ENCODE measurements around the gene KATNBL1. TPM values are rescaled to one million over a fixed set of nuclear protein-coding genes. Genes with fewer than 3 reads are reported as not detected.
A peak's percentile ranks its signal among the peaks of the same experiment; 100 is the strongest.

Gene KATNBL1
- total RNA-seq, 1 experiment from 2014 or later = 46.8 TPM

DNA sequence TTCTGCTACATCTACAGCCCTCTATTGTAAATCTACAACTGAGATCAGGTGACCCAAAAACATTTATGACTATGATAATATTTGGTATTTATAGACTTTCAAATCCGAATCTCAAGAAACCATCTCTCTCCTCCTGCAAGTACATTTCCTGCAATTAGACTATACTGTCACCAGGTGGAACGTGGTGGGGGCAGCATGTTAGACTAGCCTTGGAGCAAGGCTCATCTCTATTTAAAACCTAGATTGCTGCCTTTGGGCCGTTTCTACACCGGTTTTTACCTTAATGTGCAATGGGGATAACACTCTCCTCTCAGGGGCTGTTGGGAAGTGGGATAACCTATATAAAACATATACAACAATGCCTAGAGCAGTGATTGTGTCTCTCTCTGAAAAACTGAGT is 3.8 kb upstream of the KATNBL1 start:
- Mint-ChIP-seq H3K27ac (peak overlapping the region; percentile 96 to 99 (median 98); a peak in 6 of 7 replicates), H3K4me3 (peak overlapping the region; percentile 39 to 74; a peak in 4 of 5 replicates), H3K9me3 (no peaks in the 10 kb centered on the region), H3K27me3 (ENCODE audit: low read depth) (no peaks in the 10 kb centered on the region; the same call in 1 of the 2 replicates), H3K36me3 (ENCODE audit: insufficient read depth in 1 of 3, low read depth in 3 of 3) (no peaks in the 10 kb centered on the region; a peak in 1 of 7 replicates), H3K4me1 (peaks cover 37 to 46% of the 10 kb centered on the region in 2 experiments)
- H3K14ac ChIP-seq (ENCODE audit: insufficient read depth, low read length) = no peak overlapping the region
- no peak overlapping the region for H3K4ac ChIP-seq (ENCODE audit: low read depth, low read length)
- H2AK5ac ChIP-seq (ENCODE audit: insufficient read length, low read length) = no peak overlapping the region
- no peak overlapping the region for H3K56ac ChIP-seq (ENCODE audit: insufficient read length, low read depth, low read length)
- no peak overlapping the region for H3K18ac ChIP-seq (ENCODE audit: insufficient read length, low read depth, low read length)
- H2BK5ac ChIP-seq (ENCODE audit: insufficient read length, low read length) = no peak overlapping the region
- no peaks in the 10 kb centered on the region for H4K20me1 ChIP-seq (ENCODE audit: control insufficient read depth, insufficient read depth, insufficient read length)
- WGBS (ENCODE audit: extremely low coverage, insufficient read length, low lambda C conversion rate) = no CpG with 5 or more reads among the region's 4 CpGs
- no peak overlapping the region for H3K27ac ChIP-seq (ENCODE audit: insufficient read length, low read depth, low read length)
- H2BK15ac ChIP-seq (ENCODE audit: low read depth, low read length) = no peak overlapping the region
- H3K9ac ChIP-seq (ENCODE audit: extremely low read depth, insufficient read length, low read length) = no peak overlapping the region
- H2BK20ac ChIP-seq (ENCODE audit: low read depth, low read length, poor library complexity, severe bottlenecking) = no peak overlapping the region
- DNase-seq = no peak
- peaks cover 17% of the 10 kb centered on the region; the same call in 1 of the 2 replicates for H3K4me1 ChIP-seq (ENCODE audit: insufficient read depth, low read length)
- H2BK120ac ChIP-seq (ENCODE audit: low read depth, low read length, poor library complexity, severe bottlenecking) = no peak overlapping the region
- H2AFZ ChIP-seq (ENCODE audit: low read length) = no peak overlapping the region
- H4K91ac ChIP-seq (ENCODE audit: insufficient read length, low read depth, low read length) = no peak overlapping the region
- no peak overlapping the region for H3K23ac ChIP-seq (ENCODE audit: insufficient read length, low read depth, low read length)
- peaks cover 2% of the 10 kb centered on the region for H3K23me2 ChIP-seq (ENCODE audit: insufficient read length, low read depth, low read length, poor library complexity, severe bottlenecking)
- TF ChIP-seq, protein P1, sequence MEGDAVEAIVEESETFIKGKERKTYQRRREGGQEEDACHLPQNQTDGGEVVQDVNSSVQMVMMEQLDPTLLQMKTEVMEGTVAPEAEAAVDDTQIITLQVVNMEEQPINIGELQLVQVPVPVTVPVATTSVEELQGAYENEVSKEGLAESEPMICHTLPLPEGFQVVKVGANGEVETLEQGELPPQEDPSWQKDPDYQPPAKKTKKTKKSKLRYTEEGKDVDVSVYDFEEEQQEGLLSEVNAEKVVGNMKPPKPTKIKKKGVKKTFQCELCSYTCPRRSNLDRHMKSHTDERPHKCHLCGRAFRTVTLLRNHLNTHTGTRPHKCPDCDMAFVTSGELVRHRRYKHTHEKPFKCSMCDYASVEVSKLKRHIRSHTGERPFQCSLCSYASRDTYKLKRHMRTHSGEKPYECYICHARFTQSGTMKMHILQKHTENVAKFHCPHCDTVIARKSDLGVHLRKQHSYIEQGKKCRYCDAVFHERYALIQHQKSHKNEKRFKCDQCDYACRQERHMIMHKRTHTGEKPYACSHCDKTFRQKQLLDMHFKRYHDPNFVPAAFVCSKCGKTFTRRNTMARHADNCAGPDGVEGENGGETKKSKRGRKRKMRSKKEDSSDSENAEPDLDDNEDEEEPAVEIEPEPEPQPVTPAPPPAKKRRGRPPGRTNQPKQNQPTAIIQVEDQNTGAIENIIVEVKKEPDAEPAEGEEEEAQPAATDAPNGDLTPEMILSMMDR (conservative IDR thresholded peaks at IDR 0.05) = no peak; the same call in 2 of the 3 replicates
- H3K79me1 ChIP-seq (ENCODE audit: insufficient read depth, low read depth, low read length, poor library complexity, severe bottlenecking) = no peaks in the 10 kb centered on the region
- no peaks in the 10 kb centered on the region for H3K27me3 ChIP-seq (ENCODE audit: insufficient read depth, low read length)
- no peak overlapping the region for H3T11ph ChIP-seq (ENCODE audit: low read length)
- H3K9me3 ChIP-seq (ENCODE audit: control insufficient read depth, low read depth, low read length) = no peaks in the 10 kb centered on the region
- H3K4me2 ChIP-seq (ENCODE audit: insufficient read depth, insufficient read length, low read length) = peak overlapping the region; percentile 51
- H4K5ac ChIP-seq (ENCODE audit: insufficient read length, low read depth, low read length) = no peak overlapping the region
- no peak overlapping the region for H4K8ac ChIP-seq (replicated peaks; ENCODE audit: insufficient read length, low read depth, low read length)
- peaks cover 2% of the 10 kb centered on the region; the same call in 1 of the 2 replicates for H3K79me2 ChIP-seq (ENCODE audit: insufficient read depth, low read length)
- no peak overlapping the region for H2BK12ac ChIP-seq (ENCODE audit: insufficient read length, low read depth, low read length)

Data from H9 (cell line).